ENCODE data around the gene CTBP2. TPM values are rescaled to one million over a fixed set of nuclear protein-coding genes. Genes with fewer than 3 reads are reported as not detected.

CTBP2 gene
- total RNA-seq, 1 experiment from 2014 or later = 125 TPM

- Histone ChIP-seq H3K4me1 (ENCODE audit: control insufficient read depth, insufficient read depth, low read length) (no peaks in the 10 kb centered on the region; the same call in 1 of the 2 replicates), H3K4me3 (ENCODE audit: low read depth in 2 of 2, low read length in 2 of 2) (no peak overlapping the region), H3K36me3 (ENCODE audit: control insufficient read depth, insufficient read depth, low read length) (no peaks in the 10 kb centered on the region), H3K27ac (ENCODE audit: low read length) (no peak overlapping the region), H3K27me3 (ENCODE audit: control insufficient read depth, insufficient read depth, low read length) (no peaks in the 10 kb centered on the region), H3K9me3 (ENCODE audit: control insufficient read depth, insufficient read depth, low read depth, low read length) (no peaks in the 10 kb centered on the region)
- BruUV-seq (replicated peaks) = no TSS peak
- POLR2A ChIA-PET = no interaction called here
- DNase-seq (ENCODE audit: low read depth, low spot score) = no peak
- intact Hi-C loops (cut with micrococcal nuclease; ENCODE audit: unreplicated experiment) (no loop called here), in situ Hi-C loops (cut with HindIII; ENCODE audit: low pct_unique_long_range_greater_than_20kb, low sequenced_read_pairs) (no loop called here)
- CTCF ChIA-PET = no interaction called here
- ATAC-seq = no peak
- TF ChIP-seq REST (IDR thresholded peaks at IDR 0.05; ENCODE audit: insufficient read depth in 1 of 2, low read depth in 2 of 2, low read length in 1 of 2) = no peak
- no peak for TF ChIP-seq SIN3A (IDR thresholded peaks at IDR 0.05; ENCODE audit: borderline replicate concordance, insufficient read depth, low read depth, low read length)
- TF ChIP-seq CTCF (IDR thresholded peaks at IDR 0.05) = no peak
- no peak for TF ChIP-seq TCF7L2 (IDR thresholded peaks at IDR 0.05; ENCODE audit: low read depth, low read length)
- no peak for TF ChIP-seq POLR2AphosphoS5 (IDR thresholded peaks at IDR 0.05; ENCODE audit: low read depth, low read length)
Measured at GRCh38 chr10:124957404-124957947, 202.9 kb downstream of the CTBP2 start.

GRCh38 chr10:124956764-124957163 lies 203.6 kb downstream of the CTBP2 start:
- ATAC-seq (no peak), DNase-seq (ENCODE audit: low read depth, low spot score) (no peak)
- H3K4me1 ChIP-seq (ENCODE audit: control insufficient read depth, insufficient read depth, low read length) = 0 out of 2 replicates have a peak, but pooled peaks cover 3% of the 10 kb centered on the region
- CTCF ChIA-PET = no interaction called here
- no TSS peak for BruUV-seq (replicated peaks)
- no peaks in the 10 kb centered on the region for H3K36me3 ChIP-seq (ENCODE audit: control insufficient read depth, insufficient read depth, low read length)
- POLR2A ChIA-PET = no interaction called here
- intact Hi-C loops (cut with micrococcal nuclease; ENCODE audit: unreplicated experiment) = no loop called here
- no peak overlapping the region for H3K4me3 ChIP-seq (ENCODE audit: low read depth in 2 of 2, low read length in 2 of 2)
- TF ChIP-seq SIN3A (IDR thresholded peaks at IDR 0.05; ENCODE audit: borderline replicate concordance, insufficient read depth, low read depth, low read length) = no peak
- TF ChIP-seq TCF7L2 (IDR thresholded peaks at IDR 0.05; ENCODE audit: low read depth, low read length) = no peak
- no peak for TF ChIP-seq POLR2AphosphoS5 (IDR thresholded peaks at IDR 0.05; ENCODE audit: low read depth, low read length)
- TF ChIP-seq CTCF (IDR thresholded peaks at IDR 0.05) = no peak
- TF ChIP-seq REST (IDR thresholded peaks at IDR 0.05; ENCODE audit: insufficient read depth in 1 of 2, low read depth in 2 of 2, low read length in 1 of 2) = no peak
- in situ Hi-C loops (cut with HindIII; ENCODE audit: low pct_unique_long_range_greater_than_20kb, low sequenced_read_pairs) = no loop called here
- H3K9me3 ChIP-seq (ENCODE audit: control insufficient read depth, insufficient read depth, low read depth, low read length) = no peaks in the 10 kb centered on the region
- no peaks in the 10 kb centered on the region for H3K27me3 ChIP-seq (ENCODE audit: control insufficient read depth, insufficient read depth, low read length)
- no peak overlapping the region for H3K27ac ChIP-seq (ENCODE audit: low read length)

Measured in Panc1 (cell line).